GM19463 (cell line): ENCODE results near the gene COA5.

Source experiments
- ATAC-seq: cut with Tn5 transposase; IDR thresholded peaks from one replicate; pipeline ENCODE4 v1.9.1; 2021; ENCODE audit warnings: mild to moderate bottlenecking, moderate library complexity; ENCODE audit not compliant: unreplicated experiment

Gene COA5

GRCh38 chr2:98572676-98573075 lies 35.6 kb downstream of the COA5 start:
- ATAC-seq = no peak

GRCh38 chr2:98572211-98572610 lies 36.1 kb downstream of the COA5 start:
- ATAC-seq = no peak

- no peak for ATAC-seq
Measured at GRCh38 chr2:98571796-98572195, 36.5 kb downstream of the COA5 start.

- no peak for ATAC-seq
Measured at GRCh38 chr2:98571121-98571701, 37.1 kb downstream of the COA5 start.

GRCh38 chr2:98570356-98570755 lies 38.0 kb downstream of the COA5 start:
- ATAC-seq = no peak

GRCh38 chr2:98569915-98570314 lies 38.4 kb downstream of the COA5 start:
- ATAC-seq = no peak

- no peak for ATAC-seq
Measured at GRCh38 chr2:98569197-98569793, 39.0 kb downstream of the COA5 start.

- ATAC-seq = no peak
Measured at GRCh38 chr2:98568161-98568956, 40.0 kb downstream of the COA5 start.

GRCh38 chr2:98565941-98566340 lies 42.4 kb downstream of the COA5 start:
- no peak for ATAC-seq

GRCh38 chr2:98565286-98565860 lies 42.9 kb downstream of the COA5 start:
- no peak for ATAC-seq

GRCh38 chr2:98564541-98565132 lies 43.7 kb downstream of the COA5 start:
- no peak for ATAC-seq

- ATAC-seq = no peak
Measured at GRCh38 chr2:98563394-98563793, 44.9 kb downstream of the COA5 start.

- no peak for ATAC-seq
Measured at GRCh38 chr2:98561902-98562695, 46.2 kb downstream of the COA5 start.

GRCh38 chr2:98561018-98561417 lies 47.3 kb downstream of the COA5 start:
- no peak for ATAC-seq

GRCh38 chr2:98560256-98560771 lies 48.0 kb downstream of the COA5 start:
- no peak for ATAC-seq

GRCh38 chr2:98559581-98559980 lies 48.7 kb downstream of the COA5 start:
- no peak for ATAC-seq

- ATAC-seq = no peak
Measured at GRCh38 chr2:98558852-98559530, 49.3 kb downstream of the COA5 start.

- peak; percentile 87 for ATAC-seq
Measured at GRCh38 chr2:98556344-98557033, 51.8 kb downstream of the COA5 start.

GRCh38 chr2:98555696-98556095 lies 52.6 kb downstream of the COA5 start:
- ATAC-seq = no peak
